ENCODE data around the gene DBNDD1.

- TF ChIP-seq PBX3 (IDR thresholded peaks at IDR 0.05) (no peak), POLR2AphosphoS5 (IDR thresholded peaks at IDR 0.05; ENCODE audit: low read depth, low read length) (no peak), SIN3A (IDR thresholded peaks at IDR 0.05; ENCODE audit: borderline replicate concordance, low read depth, low read length) (no peak), GATA2 (CRISPR knock-in tag; IDR thresholded peaks at IDR 0.05) (no peak), RAD21 (IDR thresholded peaks at IDR 0.05; ENCODE audit: low read length) (no peak), YY1 (IDR thresholded peaks at IDR 0.05; ENCODE audit: low read depth) (no peak), CTCF (IDR thresholded peaks at IDR 0.05) (no peak), TAF1 (IDR thresholded peaks at IDR 0.05; ENCODE audit: borderline replicate concordance, low read depth, low read length) (no peak), ZBTB33 (IDR thresholded peaks at IDR 0.05; ENCODE audit: borderline replicate concordance, low read depth) (no peak), EP300 (IDR thresholded peaks at IDR 0.05; ENCODE audit: borderline replicate concordance in 1 of 2, low read depth in 1 of 2, low read length in 1 of 2) (no peak), USF2 (IDR thresholded peaks at IDR 0.05; ENCODE audit: borderline replicate concordance, low read depth, low read length) (no peak), JUND (IDR thresholded peaks at IDR 0.05) (no peak)
Observed at GRCh38 chr16:90018297-90018651, 982 bp downstream of the DBNDD1 start.

Data from SK-N-SH (cell line).